Liver (tissue), 9 donors: ENCODE data around the gene LPCAT1. TPM values are rescaled to one million over a fixed set of nuclear protein-coding genes. Genes with fewer than 3 reads are reported as not detected.

Experiments
- DNase-seq: peaks from one replicate; pipeline ENCODE4 v3.0.0-alpha.2; 2017; ENCODE audit warnings: low spot score
- H3K27ac ChIP-seq, 2 donors: one replicate each; pipeline ENCODE4 v1.7.0; 2013; ENCODE audit warnings: inconsistent platforms in 2 of 2, low read length in 2 of 2, control low read depth in 1 of 2, low read depth in 1 of 2, mild to moderate bottlenecking in 1 of 2
- H3K27me3 ChIP-seq, 4 donors: one replicate each; pipeline versions ENCODE4 v1.6.1 to v1.7.0; 2013; ENCODE audit warnings: low read length in 3 of 4, inconsistent platforms in 1 of 4, mild to moderate bottlenecking in 1 of 4, moderate library complexity in 1 of 4; ENCODE audit not compliant: control insufficient read depth in 4 of 4, insufficient read depth in 4 of 4
- H3K36me3 ChIP-seq, 4 donors: one replicate each; pipeline versions ENCODE4 v1.6.1 to v1.7.0; 2013; ENCODE audit warnings: low read length in 3 of 4, mild to moderate bottlenecking in 3 of 4, low read depth in 1 of 4, moderate library complexity in 1 of 4; ENCODE audit not compliant: control insufficient read depth in 4 of 4, insufficient read depth in 3 of 4
- H3K4me1 ChIP-seq, 4 donors: one replicate each; pipeline versions ENCODE4 v1.6.1 to v1.7.0; 2013; ENCODE audit warnings: low read length in 3 of 4, mild to moderate bottlenecking in 3 of 4, moderate library complexity in 1 of 4; ENCODE audit not compliant: control insufficient read depth in 4 of 4, insufficient read depth in 4 of 4
- H3K4me3 ChIP-seq, 3 donors: one replicate each; pipeline versions ENCODE4 v1.6.1 to v1.7.0; 2013; ENCODE audit warnings: low read length in 3 of 3, control low read depth in 1 of 3, low read depth in 1 of 3, mild to moderate bottlenecking in 1 of 3
- H3K9ac ChIP-seq, 2 donors: one replicate each; pipeline ENCODE4 v1.7.0; 2013; ENCODE audit warnings: low read length in 2 of 2, mild to moderate bottlenecking in 2 of 2, moderate library complexity in 2 of 2, control low read depth in 1 of 2, low read depth in 1 of 2
- H3K9me3 ChIP-seq, 4 donors: one replicate each; pipeline versions ENCODE4 v1.6.1 to v1.7.0; 2013; ENCODE audit warnings: low read length in 3 of 4; ENCODE audit not compliant: control insufficient read depth in 4 of 4
- EGR1 ChIP-seq, 2 donors: IDR thresholded peaks; 2 replicates each; pipeline ENCODE4 v1.6.1; 2016 to 2018; ENCODE audit warnings: antibody characterized with exemption in 2 of 2, low read depth in 2 of 2
- FOXA1 ChIP-seq: IDR thresholded peaks from 2 replicates; pipeline ENCODE4 v1.6.1; 2016; ENCODE audit warnings: antibody characterized with exemption
- FOXA2 ChIP-seq: IDR thresholded peaks from 2 replicates; pipeline ENCODE4 v1.6.1; 2016; ENCODE audit warnings: antibody characterized with exemption
- GABPA ChIP-seq, 2 donors: IDR thresholded peaks in 1 of 2; conservative IDR thresholded peaks in 1 of 2; 2 replicates each; pipeline ENCODE4 v1.6.1; 2016; ENCODE audit warnings: antibody characterized with exemption in 2 of 2, mild to moderate bottlenecking in 1 of 2, moderate library complexity in 1 of 2
- HNF4A ChIP-seq, 2 donors: conservative IDR thresholded peaks; 2 replicates each; pipeline ENCODE4 v1.6.1; 2016; ENCODE audit warnings: antibody characterized with exemption in 2 of 2, mild to moderate bottlenecking in 2 of 2
- HNF4G ChIP-seq: IDR thresholded peaks from 2 replicates; pipeline ENCODE4 v1.6.1; 2016; ENCODE audit warnings: antibody characterized with exemption
- JUND ChIP-seq, 2 donors: IDR thresholded peaks; 2 replicates each; pipeline ENCODE4 v1.6.1; 2016; ENCODE audit warnings: antibody characterized with exemption in 2 of 2
- NR2F2 ChIP-seq: IDR thresholded peaks from 2 replicates; pipeline ENCODE4 v1.6.1; 2016; ENCODE audit warnings: antibody characterized with exemption
- RAD21 ChIP-seq, 2 donors: IDR thresholded peaks; 2 replicates each; pipeline ENCODE4 v1.6.1; 2016; ENCODE audit warnings: antibody characterized with exemption in 2 of 2, mild to moderate bottlenecking in 2 of 2
- RXRA ChIP-seq, 2 donors: IDR thresholded peaks; 2 replicates each; pipeline ENCODE4 v1.6.1; 2017 to 2018; ENCODE audit warnings: antibody characterized with exemption in 2 of 2, mild to moderate bottlenecking in 1 of 2
- SP1 ChIP-seq: IDR thresholded peaks from 2 replicates; pipeline ENCODE4 v1.6.1; 2018; ENCODE audit warnings: antibody characterized with exemption, mild to moderate bottlenecking
- TAF1 ChIP-seq: conservative IDR thresholded peaks from 2 replicates; pipeline ENCODE4 v1.6.1; 2016; ENCODE audit warnings: antibody characterized with exemption, mild to moderate bottlenecking
- YY1 ChIP-seq: IDR thresholded peaks from 2 replicates; pipeline ENCODE4 v1.6.1; 2016; ENCODE audit warnings: antibody characterized with exemption, mild to moderate bottlenecking
- WGBS: extraction: QIAGEN DNeasy Blood & Tissue Kit; methylation state at CpG from one replicate; pipeline ENCODE4 v1.1.7; 2013; 5-methylcytosine and 5-hydroxymethylcytosine counted together
- polyA plus RNA-seq, 2 donors: library from polyadenylated mRNA; stranded (reverse) in 1 of 2; unstranded in 1 of 2; fragments of 200-250 nt in 1 of 2; fragments of >200 nt in 1 of 2; fragmentation: Nextera tagmentation in 1 of 2; extraction: Ambion mirVana in 1 of 2; gene quantifications; one replicate each; pipeline versions ENCODE4 v1.2.1 to v1.2.3, GENCODE V29; 2013 to 2015
- total RNA-seq, 2 donors: library from RNA; depleted of rRNA; stranded (reverse); fragments of >200 nt; gene quantifications; one replicate each; pipeline ENCODE4 v1.2.3, GENCODE V29; 2014
- TF ChIP-seq, protein P1 (sequence below): IDR thresholded peaks from 2 replicates; pipeline ENCODE4 v1.6.1; 2016; ENCODE audit warnings: antibody characterized with exemption
- TF ChIP-seq, protein P2 (sequence below): IDR thresholded peaks from 2 replicates; pipeline ENCODE4 v1.6.1; 2016; ENCODE audit warnings: antibody characterized with exemption, mild to moderate bottlenecking
- TF ChIP-seq, protein P3 (sequence below): IDR thresholded peaks from 2 replicates; pipeline ENCODE4 v1.6.1; 2016; ENCODE audit warnings: antibody characterized with exemption
- TF ChIP-seq, protein P4 (sequence below): fragments of 150-350 bp; IDR thresholded peaks from 2 replicates; pipeline ENCODE4 v1.5.1; 2017; ENCODE audit warnings: improper control_type of control experiment, low read depth, low read length; ENCODE audit not compliant: missing input control
- TF ChIP-seq, protein P5 (sequence below): IDR thresholded peaks from 2 replicates; pipeline ENCODE4 v1.6.1; 2016; ENCODE audit warnings: antibody characterized with exemption
- donor health status: healthy.
- donor health status: healthy.
- donor health status: healthy.
- donor health status: healthy.
- donor health status: healthy.

The LPCAT1 gene
- total and polyA plus RNA-seq, 4 donors: 1.5 to 12.8 (median 9.9) TPM

- peaks cover 0 to 6% (median 0%) of the 10 kb centered on the region in 4 donors for H3K4me1 ChIP-seq
- H3K36me3 ChIP-seq: no peaks in the 10 kb centered on the region
- no peak overlapping the region for H3K9ac ChIP-seq
- H3K4me3 ChIP-seq: no peak overlapping the region
- TF ChIP-seq NR2F2: no peak
- TF ChIP-seq GABPA (IDR thresholded peaks at IDR 0.05 in 1 of 2, conservative IDR thresholded peaks at IDR 0.05 in 1 of 2): no peak
- TF ChIP-seq, protein P1, sequence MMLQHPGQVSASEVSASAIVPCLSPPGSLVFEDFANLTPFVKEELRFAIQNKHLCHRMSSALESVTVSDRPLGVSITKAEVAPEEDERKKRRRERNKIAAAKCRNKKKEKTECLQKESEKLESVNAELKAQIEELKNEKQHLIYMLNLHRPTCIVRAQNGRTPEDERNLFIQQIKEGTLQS: no peak
- no peak for TF ChIP-seq RXRA (IDR thresholded peaks at IDR 0.05)
- TF ChIP-seq TAF1: no peak
- no peak for TF ChIP-seq SP1
- TF ChIP-seq HNF4A (conservative IDR thresholded peaks at IDR 0.05): no peak
- no peak for TF ChIP-seq FOXA1
- no peak for TF ChIP-seq JUND (IDR thresholded peaks at IDR 0.05)
- TF ChIP-seq YY1: no peak
- TF ChIP-seq, protein P2, sequence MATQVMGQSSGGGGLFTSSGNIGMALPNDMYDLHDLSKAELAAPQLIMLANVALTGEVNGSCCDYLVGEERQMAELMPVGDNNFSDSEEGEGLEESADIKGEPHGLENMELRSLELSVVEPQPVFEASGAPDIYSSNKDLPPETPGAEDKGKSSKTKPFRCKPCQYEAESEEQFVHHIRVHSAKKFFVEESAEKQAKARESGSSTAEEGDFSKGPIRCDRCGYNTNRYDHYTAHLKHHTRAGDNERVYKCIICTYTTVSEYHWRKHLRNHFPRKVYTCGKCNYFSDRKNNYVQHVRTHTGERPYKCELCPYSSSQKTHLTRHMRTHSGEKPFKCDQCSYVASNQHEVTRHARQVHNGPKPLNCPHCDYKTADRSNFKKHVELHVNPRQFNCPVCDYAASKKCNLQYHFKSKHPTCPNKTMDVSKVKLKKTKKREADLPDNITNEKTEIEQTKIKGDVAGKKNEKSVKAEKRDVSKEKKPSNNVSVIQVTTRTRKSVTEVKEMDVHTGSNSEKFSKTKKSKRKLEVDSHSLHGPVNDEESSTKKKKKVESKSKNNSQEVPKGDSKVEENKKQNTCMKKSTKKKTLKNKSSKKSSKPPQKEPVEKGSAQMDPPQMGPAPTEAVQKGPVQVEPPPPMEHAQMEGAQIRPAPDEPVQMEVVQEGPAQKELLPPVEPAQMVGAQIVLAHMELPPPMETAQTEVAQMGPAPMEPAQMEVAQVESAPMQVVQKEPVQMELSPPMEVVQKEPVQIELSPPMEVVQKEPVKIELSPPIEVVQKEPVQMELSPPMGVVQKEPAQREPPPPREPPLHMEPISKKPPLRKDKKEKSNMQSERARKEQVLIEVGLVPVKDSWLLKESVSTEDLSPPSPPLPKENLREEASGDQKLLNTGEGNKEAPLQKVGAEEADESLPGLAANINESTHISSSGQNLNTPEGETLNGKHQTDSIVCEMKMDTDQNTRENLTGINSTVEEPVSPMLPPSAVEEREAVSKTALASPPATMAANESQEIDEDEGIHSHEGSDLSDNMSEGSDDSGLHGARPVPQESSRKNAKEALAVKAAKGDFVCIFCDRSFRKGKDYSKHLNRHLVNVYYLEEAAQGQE: no peak
- TF ChIP-seq, protein P3, sequence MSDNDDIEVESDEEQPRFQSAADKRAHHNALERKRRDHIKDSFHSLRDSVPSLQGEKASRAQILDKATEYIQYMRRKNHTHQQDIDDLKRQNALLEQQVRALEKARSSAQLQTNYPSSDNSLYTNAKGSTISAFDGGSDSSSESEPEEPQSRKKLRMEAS: no peak
- no peak for TF ChIP-seq RAD21 (IDR thresholded peaks at IDR 0.05)
- no peak for TF ChIP-seq HNF4G
- H3K9me3 ChIP-seq: no peaks in the 10 kb centered on the region
- peak overlapping the region; percentile 60 to 70 for H3K27ac ChIP-seq
- DNase-seq: no peak
- H3K27me3 ChIP-seq: no peaks in the 10 kb centered on the region
- 71% methylated on average over 24 of the region's 24 CpGs for WGBS
Observed at GRCh38 chr5:1503241-1504068, 20.3 kb downstream of the LPCAT1 start.

DNA sequence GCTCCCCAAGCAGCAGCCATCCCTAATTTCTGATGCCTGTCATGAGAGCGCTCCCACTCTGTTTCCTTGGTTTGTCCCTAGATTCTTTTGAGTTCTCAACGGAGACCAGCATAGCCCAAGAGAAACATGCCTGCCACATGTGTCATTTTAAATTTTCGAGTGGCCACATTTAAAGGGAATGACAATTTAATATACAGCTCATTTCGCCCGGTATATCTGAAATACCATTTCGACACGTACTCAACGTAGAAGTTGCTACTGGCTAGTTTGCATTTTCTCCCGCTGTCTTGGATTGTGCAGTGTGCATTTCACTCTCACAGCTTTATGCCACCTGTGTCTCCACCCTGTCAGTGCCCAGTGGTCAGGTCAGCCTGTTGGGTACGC lies 21.0 kb downstream of the LPCAT1 start:
- peak overlapping the region; percentile 60 to 70 for H3K27ac ChIP-seq
- no peak overlapping the region for H3K4me3 ChIP-seq
- H3K9me3 ChIP-seq: no peaks in the 10 kb centered on the region
- no peaks in the 10 kb centered on the region for H3K36me3 ChIP-seq
- no peak overlapping the region for H3K9ac ChIP-seq
- DNase-seq: no peak
- WGBS: 94% methylated on average over 10 of the region's 10 CpGs
- no peaks in the 10 kb centered on the region for H3K27me3 ChIP-seq
- peaks cover 0 to 6% (median 0%) of the 10 kb centered on the region in 4 donors for H3K4me1 ChIP-seq
- TF ChIP-seq HNF4G: no peak
- TF ChIP-seq, protein P4, sequence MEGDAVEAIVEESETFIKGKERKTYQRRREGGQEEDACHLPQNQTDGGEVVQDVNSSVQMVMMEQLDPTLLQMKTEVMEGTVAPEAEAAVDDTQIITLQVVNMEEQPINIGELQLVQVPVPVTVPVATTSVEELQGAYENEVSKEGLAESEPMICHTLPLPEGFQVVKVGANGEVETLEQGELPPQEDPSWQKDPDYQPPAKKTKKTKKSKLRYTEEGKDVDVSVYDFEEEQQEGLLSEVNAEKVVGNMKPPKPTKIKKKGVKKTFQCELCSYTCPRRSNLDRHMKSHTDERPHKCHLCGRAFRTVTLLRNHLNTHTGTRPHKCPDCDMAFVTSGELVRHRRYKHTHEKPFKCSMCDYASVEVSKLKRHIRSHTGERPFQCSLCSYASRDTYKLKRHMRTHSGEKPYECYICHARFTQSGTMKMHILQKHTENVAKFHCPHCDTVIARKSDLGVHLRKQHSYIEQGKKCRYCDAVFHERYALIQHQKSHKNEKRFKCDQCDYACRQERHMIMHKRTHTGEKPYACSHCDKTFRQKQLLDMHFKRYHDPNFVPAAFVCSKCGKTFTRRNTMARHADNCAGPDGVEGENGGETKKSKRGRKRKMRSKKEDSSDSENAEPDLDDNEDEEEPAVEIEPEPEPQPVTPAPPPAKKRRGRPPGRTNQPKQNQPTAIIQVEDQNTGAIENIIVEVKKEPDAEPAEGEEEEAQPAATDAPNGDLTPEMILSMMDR: no peak
- no peak for TF ChIP-seq RAD21 (IDR thresholded peaks at IDR 0.05)
- no peak for TF ChIP-seq YY1
- no peak for TF ChIP-seq SP1
- TF ChIP-seq, protein P1: no peak
- no peak for TF ChIP-seq RXRA (IDR thresholded peaks at IDR 0.05)
- TF ChIP-seq, protein P3: no peak
- no peak for TF ChIP-seq GABPA (IDR thresholded peaks at IDR 0.05 in 1 of 2, conservative IDR thresholded peaks at IDR 0.05 in 1 of 2)
- no peak for TF ChIP-seq FOXA2
- no peak for TF ChIP-seq TAF1
- TF ChIP-seq, protein P2: no peak
- no peak for TF ChIP-seq HNF4A (conservative IDR thresholded peaks at IDR 0.05)
- TF ChIP-seq, protein P5, sequence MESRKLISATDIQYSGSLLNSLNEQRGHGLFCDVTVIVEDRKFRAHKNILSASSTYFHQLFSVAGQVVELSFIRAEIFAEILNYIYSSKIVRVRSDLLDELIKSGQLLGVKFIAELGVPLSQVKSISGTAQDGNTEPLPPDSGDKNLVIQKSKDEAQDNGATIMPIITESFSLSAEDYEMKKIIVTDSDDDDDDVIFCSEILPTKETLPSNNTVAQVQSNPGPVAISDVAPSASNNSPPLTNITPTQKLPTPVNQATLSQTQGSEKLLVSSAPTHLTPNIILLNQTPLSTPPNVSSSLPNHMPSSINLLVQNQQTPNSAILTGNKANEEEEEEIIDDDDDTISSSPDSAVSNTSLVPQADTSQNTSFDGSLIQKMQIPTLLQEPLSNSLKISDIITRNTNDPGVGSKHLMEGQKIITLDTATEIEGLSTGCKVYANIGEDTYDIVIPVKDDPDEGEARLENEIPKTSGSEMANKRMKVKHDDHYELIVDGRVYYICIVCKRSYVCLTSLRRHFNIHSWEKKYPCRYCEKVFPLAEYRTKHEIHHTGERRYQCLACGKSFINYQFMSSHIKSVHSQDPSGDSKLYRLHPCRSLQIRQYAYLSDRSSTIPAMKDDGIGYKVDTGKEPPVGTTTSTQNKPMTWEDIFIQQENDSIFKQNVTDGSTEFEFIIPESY: no peak
- no peak for TF ChIP-seq EGR1 (IDR thresholded peaks at IDR 0.05; ENCODE audit: low read depth in 2 of 2)
- no peak for TF ChIP-seq NR2F2
- TF ChIP-seq FOXA1: no peak
